Measurements from ENCODE around the gene AP5B1. TPM values are rescaled to one million over a fixed set of nuclear protein-coding genes. Genes with fewer than 3 reads are reported as not detected.

Gene AP5B1
- total RNA-seq, 1 experiment from 2014 or later, result 9.4 TPM

- H2BK120ac ChIP-seq (ENCODE audit: low read depth, low read length, poor library complexity, severe bottlenecking), result no peak overlapping the region
- Mint-ChIP-seq H3K4me3 (0 out of 5 replicates have a peak overlapping the region, but pooled peaks of 1 of the 2 experiments have one; percentile 40), H3K4me1 (peaks cover 39 to 42% of the 10 kb centered on the region in 2 experiments), H3K27ac (no peak overlapping the region; a peak in 1 of 7 replicates), H3K9me3 (no peaks in the 10 kb centered on the region; a peak in 1 of 5 replicates), H3K36me3 (ENCODE audit: insufficient read depth in 1 of 3, low read depth in 3 of 3) (peaks cover 0 to 5% (median 2%) of the 10 kb centered on the region in 3 experiments; a peak in 2 of 7 replicates), H3K27me3 (ENCODE audit: low read depth) (peaks cover 42% of the 10 kb centered on the region)
- H2BK15ac ChIP-seq (ENCODE audit: low read depth, low read length), result no peak overlapping the region
- H3T11ph ChIP-seq (ENCODE audit: low read length), result no peak overlapping the region
- no peak overlapping the region for H2AFZ ChIP-seq (ENCODE audit: low read length)
- H2BK5ac ChIP-seq (ENCODE audit: insufficient read length, low read length), result no peak overlapping the region
- H3K4me1 ChIP-seq (ENCODE audit: insufficient read depth, low read length), result peaks cover 4% of the 10 kb centered on the region; the same call in 1 of the 2 replicates
- no peak overlapping the region for H3K4ac ChIP-seq (ENCODE audit: low read depth, low read length)
- no peaks in the 10 kb centered on the region for H4K20me1 ChIP-seq (ENCODE audit: control insufficient read depth, insufficient read depth, insufficient read length)
- no peak overlapping the region for H3K23ac ChIP-seq (ENCODE audit: insufficient read length, low read depth, low read length)
- no peak overlapping the region for H2BK12ac ChIP-seq (ENCODE audit: insufficient read length, low read depth, low read length)
- H3K9me3 ChIP-seq (ENCODE audit: control insufficient read depth, low read depth, low read length), result no peaks in the 10 kb centered on the region
- no peak overlapping the region for H3K27ac ChIP-seq (ENCODE audit: insufficient read length, low read depth, low read length)
- no peak overlapping the region for H3K4me2 ChIP-seq (ENCODE audit: insufficient read depth, insufficient read length, low read length)
- H2BK20ac ChIP-seq (ENCODE audit: low read depth, low read length, poor library complexity, severe bottlenecking), result no peak overlapping the region
- no peak overlapping the region for H4K5ac ChIP-seq (ENCODE audit: insufficient read length, low read depth, low read length)
- no peak overlapping the region for H3K56ac ChIP-seq (ENCODE audit: insufficient read length, low read depth, low read length)
- peaks cover 9% of the 10 kb centered on the region for H3K23me2 ChIP-seq (ENCODE audit: insufficient read length, low read depth, low read length, poor library complexity, severe bottlenecking)
- H3K79me1 ChIP-seq (ENCODE audit: insufficient read depth, low read depth, low read length, poor library complexity, severe bottlenecking), result no peaks in the 10 kb centered on the region
- no peak overlapping the region for H3K9ac ChIP-seq (ENCODE audit: extremely low read depth, insufficient read length, low read length)
- no CpG with 5 or more reads among the region's 13 CpGs for WGBS (ENCODE audit: extremely low coverage, insufficient read length, low lambda C conversion rate)
- no peak overlapping the region for H2AK5ac ChIP-seq (ENCODE audit: insufficient read length, low read length)
- H3K79me2 ChIP-seq (ENCODE audit: insufficient read depth, low read length), result no peaks in the 10 kb centered on the region
- H3K14ac ChIP-seq (ENCODE audit: insufficient read depth, low read length), result no peak overlapping the region
- H3K27me3 ChIP-seq (ENCODE audit: insufficient read depth, low read length), result peaks cover 15% of the 10 kb centered on the region; the same call in 1 of the 2 replicates
- peak; percentile 26 for DNase-seq
- no peak overlapping the region for H4K91ac ChIP-seq (ENCODE audit: insufficient read length, low read depth, low read length)
- no peak overlapping the region for H3K18ac ChIP-seq (ENCODE audit: insufficient read length, low read depth, low read length)
- TF ChIP-seq CTCF (conservative IDR thresholded peaks at IDR 0.05), result no peak
- H4K8ac ChIP-seq (replicated peaks; ENCODE audit: insufficient read length, low read depth, low read length), result no peak overlapping the region
These were observed 9.5 kb upstream of the AP5B1 start for GRCh38 chr11:65790104-65790901.
